GM08714 (cell line): ENCODE data around the gene TOGARAM2.
"Not testable (repeated sequence)": the region's sequence is repeated elsewhere in the genome, so short reads cannot be mapped to it uniquely, and the experiment has no call there.

ENCODE experiments used
- H3K4me3 ChIP-seq: fragments of 200-500 bp; sonication (Bioruptor generic); 2 replicates; pipeline ENCODE4 v1.5.1; 2014; ENCODE audit warnings: mild to moderate bottlenecking, low read length, inconsistent platforms
- ZNF274 ChIP-seq: IDR thresholded peaks from 2 replicates; pipeline ENCODE4 v1.6.1; 2012; ENCODE audit warnings: mild to moderate bottlenecking, low read depth, low read length

The TOGARAM2 gene

DNA sequence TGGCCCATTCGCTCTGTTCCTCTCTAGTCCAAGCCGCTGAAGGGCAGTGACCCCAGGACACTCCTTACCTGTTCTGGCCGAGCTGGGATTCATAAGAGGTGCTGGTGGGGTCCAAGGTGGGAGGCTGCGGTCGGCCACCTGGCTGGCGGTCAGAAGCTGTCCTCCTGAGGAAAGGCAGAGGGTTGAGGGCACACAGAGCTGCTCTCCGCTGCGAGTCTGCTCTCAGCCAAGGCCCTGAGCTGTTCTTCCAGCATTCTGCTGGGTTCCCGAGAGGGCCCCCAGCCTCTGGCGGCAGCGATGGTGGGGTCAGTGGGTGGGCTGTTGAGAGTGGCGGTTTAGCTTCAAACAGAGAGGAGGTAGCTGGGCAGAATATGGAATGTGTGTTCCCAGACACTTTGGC, 89.4 kb downstream of the TOGARAM2 start:
- H3K4me3 ChIP-seq: no peak overlapping the region
- TF ChIP-seq ZNF274: no peak

- no peak for TF ChIP-seq ZNF274
- no peak overlapping the region for H3K4me3 ChIP-seq
Observed at GRCh38 chr2:29071032-29071975, 90.2 kb downstream of the TOGARAM2 start.

- no peak for TF ChIP-seq ZNF274
- H3K4me3 ChIP-seq: no peak overlapping the region
Observed at GRCh38 chr2:29072251-29072650, 91.2 kb downstream of the TOGARAM2 start.

DNA sequence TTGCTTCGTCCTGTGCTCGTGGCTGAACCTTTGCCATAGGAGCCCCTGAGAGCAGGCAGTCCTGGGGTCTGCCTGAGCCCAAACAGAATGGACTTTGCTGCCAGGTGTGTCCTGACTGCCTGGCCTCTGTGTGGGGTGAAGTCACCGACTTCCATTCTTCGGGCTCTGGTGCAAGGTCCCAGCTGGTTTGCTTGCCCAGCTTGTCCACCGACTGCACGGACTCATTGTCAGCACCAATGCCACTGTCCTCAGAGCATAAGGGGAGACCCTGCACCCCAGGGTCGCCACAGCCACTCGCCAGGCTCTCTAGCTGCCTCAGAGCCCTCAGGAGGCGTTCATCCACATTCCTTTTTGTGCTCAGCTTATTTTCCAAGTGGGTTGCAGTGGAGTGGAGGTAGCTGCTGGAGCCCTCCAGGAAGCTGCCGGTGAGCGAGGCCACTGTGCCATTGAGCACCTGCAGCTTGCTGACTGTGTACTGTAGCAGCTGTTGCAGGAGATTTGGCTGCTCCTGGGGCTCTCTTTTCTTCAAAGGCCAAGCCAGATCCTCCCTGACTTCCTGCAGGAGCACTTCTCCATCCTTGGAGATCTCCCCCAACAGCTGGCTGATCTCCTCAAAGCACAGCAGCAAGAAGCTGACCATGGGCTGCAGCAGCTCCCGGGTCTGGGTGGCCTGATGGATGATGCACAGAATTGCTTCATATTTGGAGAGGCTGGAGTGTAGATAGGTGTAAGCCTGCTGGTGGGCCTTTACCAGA, 92.0 kb downstream of the TOGARAM2 start:
- no peak overlapping the region for H3K4me3 ChIP-seq
- TF ChIP-seq ZNF274: no peak

- TF ChIP-seq ZNF274: no peak
- H3K4me3 ChIP-seq: no peak overlapping the region
Observed at GRCh38 chr2:29073933-29074332, 92.8 kb downstream of the TOGARAM2 start.

GRCh38 chr2:29074411-29074810, 93.3 kb downstream of the TOGARAM2 start, which contains the start of gene PCARE:
Gene PCARE, minus strand, starts transcription at chr2:29074523. Its CDS starts 262 bp downstream, at chr2:29074261.
- no peak within 1 kb of the TSS for H3K4me3 ChIP-seq
- no peak for TF ChIP-seq ZNF274

GRCh38 chr2:29075894-29076705, 95.0 kb downstream of the TOGARAM2 start:
- no peak for TF ChIP-seq ZNF274
- no peak overlapping the region for H3K4me3 ChIP-seq

DNA sequence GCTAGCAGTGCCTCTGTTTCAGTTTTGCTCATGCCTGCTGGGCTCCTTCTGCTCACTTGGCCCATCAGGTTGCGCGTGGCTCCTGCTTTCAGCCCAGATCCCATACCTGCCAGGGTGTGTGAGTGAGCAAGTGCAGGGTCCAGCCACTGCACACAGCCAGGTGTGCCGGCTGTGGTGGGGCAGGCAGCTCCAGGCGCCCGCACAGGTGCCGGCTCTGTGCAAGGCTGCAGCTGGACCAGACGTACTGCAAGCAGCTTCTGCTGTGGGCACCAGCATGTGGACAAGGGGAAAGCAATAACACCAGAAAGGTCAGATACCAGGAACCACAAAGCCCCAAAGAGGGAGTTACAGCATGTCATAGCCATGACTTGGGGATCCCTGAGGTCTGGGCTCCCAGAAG, 98.8 kb downstream of the TOGARAM2 start:
- no peak overlapping the region for H3K4me3 ChIP-seq
- no peak for TF ChIP-seq ZNF274

GRCh38 chr2:29080886-29081743, 100.0 kb downstream of the TOGARAM2 start:
- no peak for TF ChIP-seq ZNF274
- H3K4me3 ChIP-seq: no peak overlapping the region

- no peak overlapping the region; the same call in 1 of the 2 replicates for H3K4me3 ChIP-seq
- no peak for TF ChIP-seq ZNF274
Observed at GRCh38 chr2:29082804-29083495, 101.9 kb downstream of the TOGARAM2 start.

GRCh38 chr2:29084554-29084953, 103.5 kb downstream of the TOGARAM2 start:
- TF ChIP-seq ZNF274: no peak
- H3K4me3 ChIP-seq: no peak overlapping the region

DNA sequence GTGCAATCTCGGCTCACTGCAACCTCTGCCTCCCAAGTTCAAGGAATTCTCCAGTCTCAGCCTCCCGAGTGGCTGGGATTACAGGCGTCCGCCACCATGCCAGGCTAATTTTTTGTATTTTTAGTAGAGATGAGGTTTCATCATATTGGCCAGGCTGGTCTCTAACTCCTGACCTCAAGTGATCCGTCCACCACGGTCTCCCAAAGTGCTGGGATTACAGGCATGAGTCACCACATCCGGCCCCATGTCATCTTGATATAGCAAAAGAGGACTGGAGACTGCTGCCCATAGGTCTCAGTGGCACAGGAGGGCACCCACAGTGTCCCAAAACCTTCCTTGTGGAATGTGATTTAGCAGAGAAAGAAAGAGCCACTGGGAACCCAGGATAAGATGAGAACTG, 109.2 kb downstream of the TOGARAM2 start:
- not testable (repeated sequence) for H3K4me3 ChIP-seq

DNA sequence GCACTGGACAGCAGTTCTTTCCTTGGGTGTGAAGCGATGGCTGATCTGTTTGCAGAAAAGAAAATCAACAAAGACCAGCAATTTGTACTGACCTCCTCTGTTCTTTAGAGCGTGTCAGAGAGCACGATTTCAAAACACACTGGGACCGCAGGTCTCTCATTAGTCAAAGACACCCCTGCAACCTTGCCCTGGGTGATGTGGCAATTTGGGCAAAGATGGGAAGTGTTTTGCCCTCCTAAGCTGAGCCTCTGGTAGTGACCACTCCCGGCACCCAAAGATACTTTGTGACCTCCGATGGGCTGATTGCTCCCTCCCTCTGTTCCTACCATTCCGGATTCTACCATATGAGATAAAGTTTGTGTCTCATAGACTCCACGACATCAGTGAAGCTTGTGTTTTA, 115.9 kb downstream of the TOGARAM2 start:
- TF ChIP-seq ZNF274: no peak
- no peak overlapping the region for H3K4me3 ChIP-seq
